HUES48 (cell line): ENCODE measurements around the gene OLFML1.

Source experiments
- H3K27ac ChIP-seq: one replicate; pipeline ENCODE4 v1.7.0; 2013; ENCODE audit warnings: low read depth, low read length, inconsistent platforms
- H3K27me3 ChIP-seq: 2 replicates; pipeline ENCODE4 v1.6.1; 2013; ENCODE audit warnings: mild to moderate bottlenecking, low read length; ENCODE audit not compliant: control insufficient read depth, insufficient read depth
- H3K36me3 ChIP-seq: 2 replicates; pipeline ENCODE4 v1.6.1; 2013; ENCODE audit warnings: low read length; ENCODE audit not compliant: control insufficient read depth, insufficient read depth
- H3K4me1 ChIP-seq: 2 replicates; pipeline ENCODE4 v1.6.1; 2013; ENCODE audit warnings: mild to moderate bottlenecking, low read length; ENCODE audit not compliant: control insufficient read depth, insufficient read depth
- H3K4me3 ChIP-seq: 2 replicates; pipeline ENCODE4 v1.5.1; 2013; ENCODE audit warnings: mild to moderate bottlenecking, low read depth, low read length
- H3K9ac ChIP-seq: 2 replicates; pipeline ENCODE4 v1.6.1; 2013; ENCODE audit warnings: mild to moderate bottlenecking, low read depth, low read length, moderate library complexity
- H3K9me3 ChIP-seq: 2 replicates; pipeline ENCODE4 v1.6.1; 2013; ENCODE audit warnings: low read length; ENCODE audit not compliant: control insufficient read depth, insufficient read depth

OLFML1 gene

GRCh38 chr11:7546324-7546791 is 61.1 kb downstream of the OLFML1 start:
- H3K9me3 ChIP-seq, result no peaks in the 10 kb centered on the region
- no peak overlapping the region for H3K27ac ChIP-seq
- no peaks in the 10 kb centered on the region; the same call in 1 of the 2 replicates for H3K36me3 ChIP-seq
- H3K4me1 ChIP-seq, result peaks cover 12% of the 10 kb centered on the region
- no peaks in the 10 kb centered on the region for H3K27me3 ChIP-seq
- H3K4me3 ChIP-seq, result no peak overlapping the region
- H3K9ac ChIP-seq, result no peak overlapping the region

DNA sequence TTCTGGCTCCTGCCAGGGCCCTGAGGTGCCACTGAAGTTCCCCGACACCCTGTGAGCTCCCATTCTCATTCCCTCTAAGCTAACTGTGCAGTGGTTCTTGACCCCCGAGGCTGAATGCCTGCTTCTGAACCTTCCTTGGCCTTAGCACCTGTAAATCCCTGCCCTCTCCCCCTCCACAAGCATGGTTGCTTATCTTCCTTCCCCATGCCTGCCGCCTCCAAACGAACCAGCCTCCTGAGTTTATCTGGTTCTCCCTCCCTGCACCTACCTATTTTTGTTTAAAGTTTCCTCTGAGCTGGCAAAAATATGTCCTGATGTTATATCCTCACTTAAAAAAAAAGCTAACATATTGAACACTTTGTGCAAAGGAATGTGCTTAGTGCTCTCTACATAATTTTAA is 62.4 kb downstream of the OLFML1 start:
- no peak overlapping the region for H3K27ac ChIP-seq
- H3K27me3 ChIP-seq, result no peaks in the 10 kb centered on the region
- no peaks in the 10 kb centered on the region; the same call in 1 of the 2 replicates for H3K36me3 ChIP-seq

GRCh38 chr11:7548659-7549274 is 63.5 kb downstream of the OLFML1 start:
- Histone ChIP-seq H3K27me3 (no peaks in the 10 kb centered on the region), H3K9me3 (no peaks in the 10 kb centered on the region), H3K9ac (no peak overlapping the region), H3K36me3 (no peaks in the 10 kb centered on the region; the same call in 1 of the 2 replicates), H3K4me3 (no peak overlapping the region), H3K27ac (no peak overlapping the region), H3K4me1 (peaks cover 12% of the 10 kb centered on the region)

More for the DNA sequence above, 62.4 kb downstream of the OLFML1 start:
- Histone ChIP-seq H3K9me3 (no peaks in the 10 kb centered on the region), H3K4me1 (peaks cover 12% of the 10 kb centered on the region), H3K9ac (no peak overlapping the region), H3K4me3 (no peak overlapping the region)

- no peak overlapping the region for H3K9ac ChIP-seq
- no peak overlapping the region for H3K27ac ChIP-seq
- no peaks in the 10 kb centered on the region for H3K27me3 ChIP-seq
- no peaks in the 10 kb centered on the region; the same call in 1 of the 2 replicates for H3K36me3 ChIP-seq
- peaks cover 12% of the 10 kb centered on the region for H3K4me1 ChIP-seq
- H3K4me3 ChIP-seq, result no peak overlapping the region
- H3K9me3 ChIP-seq, result no peaks in the 10 kb centered on the region
These were observed 64.4 kb downstream of the OLFML1 start for GRCh38 chr11:7549681-7550080.

DNA sequence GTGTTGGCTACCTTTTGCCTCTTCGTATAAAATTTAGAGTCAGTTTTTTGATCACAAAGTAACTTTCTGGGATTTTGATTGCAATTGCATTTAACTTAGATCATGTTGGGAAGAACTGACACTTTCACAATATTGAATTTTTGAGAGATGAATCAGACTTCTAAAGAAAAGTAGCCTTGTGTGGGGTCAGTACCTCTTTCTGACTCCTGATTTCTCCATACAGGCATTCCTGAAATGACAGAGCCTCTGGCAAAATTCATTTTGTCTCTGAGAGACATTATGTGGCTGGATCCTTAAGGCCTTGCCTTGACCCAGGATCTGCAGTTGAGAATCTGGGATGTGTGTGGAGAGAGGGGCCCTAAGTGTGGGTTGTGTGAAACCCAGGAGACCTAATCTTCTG is 66.3 kb downstream of the OLFML1 start:
- no peak overlapping the region for H3K9ac ChIP-seq
- H3K4me3 ChIP-seq, result no peak overlapping the region
- H3K27ac ChIP-seq, result no peak overlapping the region
- no peaks in the 10 kb centered on the region for H3K9me3 ChIP-seq
- no peaks in the 10 kb centered on the region; the same call in 1 of the 2 replicates for H3K36me3 ChIP-seq
- H3K27me3 ChIP-seq, result no peaks in the 10 kb centered on the region
- H3K4me1 ChIP-seq, result 0 out of 2 replicates have a peak, but pooled peaks cover 4% of the 10 kb centered on the region

- Histone ChIP-seq H3K27me3 (no peaks in the 10 kb centered on the region), H3K9me3 (no peaks in the 10 kb centered on the region), H3K9ac (no peak overlapping the region), H3K36me3 (no peaks in the 10 kb centered on the region; the same call in 1 of the 2 replicates), H3K4me1 (0 out of 2 replicates have a peak, but pooled peaks cover 4% of the 10 kb centered on the region), H3K27ac (no peak overlapping the region), H3K4me3 (no peak overlapping the region)
These were observed 67.4 kb downstream of the OLFML1 start for GRCh38 chr11:7552666-7553065.

DNA sequence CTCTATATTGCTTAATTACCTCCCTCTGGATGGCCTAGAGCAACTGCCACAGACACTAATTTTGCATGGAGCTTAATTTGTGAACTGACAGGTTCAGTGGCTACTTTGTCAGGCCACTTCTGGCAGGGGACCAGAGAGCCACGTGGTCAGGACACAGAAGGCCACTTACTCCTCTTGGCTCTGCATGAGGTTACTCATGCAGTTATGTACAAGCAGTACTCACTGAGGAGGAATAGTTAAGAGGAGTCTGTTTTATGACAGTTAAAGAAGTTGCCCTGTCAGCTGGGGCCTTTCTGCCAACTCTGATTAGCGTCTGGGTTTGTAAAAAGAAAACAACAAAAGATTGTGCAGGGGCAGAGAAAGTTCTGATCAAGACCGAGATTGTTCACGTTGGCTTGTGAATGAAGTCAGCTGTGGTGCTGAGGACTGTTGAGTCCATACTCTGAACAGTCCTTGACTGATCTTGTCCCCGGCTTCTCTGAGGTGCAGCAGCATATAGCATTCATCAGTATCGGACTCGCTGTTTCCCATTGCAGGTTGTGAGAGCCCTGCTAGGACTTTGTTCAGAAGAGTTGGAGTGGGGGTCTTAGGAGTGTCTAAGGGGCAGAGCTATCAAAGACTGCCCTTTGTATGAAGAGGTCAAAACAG is 69.9 kb downstream of the OLFML1 start:
- Histone ChIP-seq H3K27me3 (no peaks in the 10 kb centered on the region), H3K9me3 (no peaks in the 10 kb centered on the region), H3K27ac (no peak overlapping the region), H3K9ac (no peak overlapping the region), H3K4me3 (no peak overlapping the region), H3K36me3 (no peaks in the 10 kb centered on the region; the same call in 1 of the 2 replicates), H3K4me1 (no peaks in the 10 kb centered on the region; the same call in none of the 2 replicates)

DNA sequence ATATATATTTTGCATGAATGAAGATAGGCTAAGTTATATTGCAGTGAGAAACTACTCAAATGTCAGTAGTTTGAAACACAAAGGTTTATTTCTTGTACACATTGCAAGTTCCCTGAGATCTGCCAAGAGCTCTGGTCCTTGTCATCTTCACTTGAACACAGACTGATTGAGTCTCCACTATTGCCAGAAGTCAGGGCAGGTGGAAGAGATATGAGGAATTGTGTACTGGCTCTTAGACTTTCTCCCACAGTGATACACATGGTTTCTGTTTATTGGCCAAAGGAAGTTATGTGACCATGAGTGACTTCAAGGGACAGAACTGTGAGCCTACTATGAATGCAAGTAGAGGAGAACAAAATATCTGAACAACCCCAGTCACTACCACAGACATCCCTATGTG is 72.7 kb downstream of the OLFML1 start:
- H3K27me3 ChIP-seq, result no peaks in the 10 kb centered on the region
- no peak overlapping the region for H3K4me3 ChIP-seq
- no peak overlapping the region for H3K9ac ChIP-seq
- no peak overlapping the region for H3K27ac ChIP-seq
- no peaks in the 10 kb centered on the region for H3K9me3 ChIP-seq
- no peaks in the 10 kb centered on the region; the same call in none of the 2 replicates for H3K4me1 ChIP-seq
- H3K36me3 ChIP-seq, result no peaks in the 10 kb centered on the region

- H3K9me3 ChIP-seq, result no peaks in the 10 kb centered on the region
- H3K4me1 ChIP-seq, result no peaks in the 10 kb centered on the region; the same call in none of the 2 replicates
- H3K4me3 ChIP-seq, result no peak overlapping the region
- H3K36me3 ChIP-seq, result no peaks in the 10 kb centered on the region
- no peaks in the 10 kb centered on the region for H3K27me3 ChIP-seq
- H3K9ac ChIP-seq, result no peak overlapping the region
- H3K27ac ChIP-seq, result no peak overlapping the region
These were observed 74.3 kb downstream of the OLFML1 start for GRCh38 chr11:7559398-7560283.
